ENCODE data around the gene PAN3.

The PAN3 gene

DNA sequence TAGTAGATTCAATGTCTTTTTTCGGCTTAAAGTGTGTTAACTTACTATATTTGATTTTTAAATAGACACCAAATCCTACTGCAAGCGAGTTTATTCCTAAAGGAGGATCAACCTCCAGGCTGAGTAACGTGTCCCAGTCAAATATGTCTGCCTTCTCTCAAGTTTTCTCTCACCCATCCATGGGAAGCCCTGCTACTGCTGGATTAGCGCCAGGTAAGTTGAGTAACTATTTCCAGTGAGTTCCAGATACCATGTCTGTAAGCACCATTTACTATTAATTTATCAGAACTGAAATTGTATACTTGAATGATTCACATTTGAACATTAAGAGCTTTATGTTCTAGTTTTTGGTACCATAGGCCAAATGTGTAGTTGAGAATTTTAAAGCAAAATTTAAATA, 81.8 kb downstream of the PAN3 start:
- no peak overlapping the region for H2BK12ac ChIP-seq (ENCODE audit: low read length)
- H2AK5ac ChIP-seq (ENCODE audit: low read depth, low read length) = no peak overlapping the region
- H3K79me1 ChIP-seq (ENCODE audit: low read depth, low read length) = no peaks in the 10 kb centered on the region
- H4K8ac ChIP-seq (ENCODE audit: low read depth, low read length) = no peak overlapping the region
- no peak overlapping the region for H3K9ac ChIP-seq (ENCODE audit: low read depth, low read length, poor library complexity)
- no peaks in the 10 kb centered on the region for H3K27me3 ChIP-seq (ENCODE audit: control insufficient read depth in 3 of 3, insufficient read depth in 3 of 3, low read depth in 1 of 3, low read length in 3 of 3)
- no peak overlapping the region for H3K18ac ChIP-seq (ENCODE audit: low read length)
- H3K4ac ChIP-seq (ENCODE audit: low read length) = no peak overlapping the region
- H3K27ac ChIP-seq (replicated peaks; ENCODE audit: low read length) = no peak overlapping the region
- DNase-seq (ENCODE audit: low spot score) = no peak
- no peak overlapping the region for H4K91ac ChIP-seq (ENCODE audit: low read depth, low read length, poor library complexity)
- no CpG with 5 or more reads among the region's 4 CpGs for WGBS, 2 donors (ENCODE audit: extremely low coverage in 2 of 2, insufficient read length in 2 of 2, insufficient replicate concordance in 1 of 2)
- no peak overlapping the region for H2AFZ ChIP-seq (ENCODE audit: low read length)
- no peak overlapping the region for H2BK15ac ChIP-seq (ENCODE audit: low read length)
- no peak overlapping the region for H3K14ac ChIP-seq (ENCODE audit: low read length)
- H3K4me2 ChIP-seq (ENCODE audit: insufficient read depth, low read length, poor library complexity, severe bottlenecking) = no peak overlapping the region
- no peak overlapping the region for H2BK5ac ChIP-seq (ENCODE audit: low read length)
- no peak overlapping the region for H3K23ac ChIP-seq (ENCODE audit: low read depth, low read length, poor library complexity)
- no peak overlapping the region for H2BK120ac ChIP-seq (ENCODE audit: low read depth, low read length)
- H3K9me3 ChIP-seq (replicated peaks in 1 of 2; ENCODE audit: control insufficient read depth in 2 of 2, insufficient read depth in 1 of 2, low read depth in 1 of 2, low read length in 2 of 2) = no peaks in the 10 kb centered on the region
- no peak overlapping the region for H3K4me3 ChIP-seq (ENCODE audit: low read length in 2 of 2)
- H3K36me3 ChIP-seq (replicated peaks in 1 of 2; ENCODE audit: control insufficient read depth in 2 of 2, insufficient read depth in 2 of 2, low read length in 2 of 2) = peaks cover 0 to 33% of the 10 kb centered on the region in 2 donors
- no peaks in the 10 kb centered on the region for H3K4me1 ChIP-seq (ENCODE audit: control insufficient read depth in 2 of 2, insufficient read depth in 1 of 2, low read depth in 1 of 2, low read length in 2 of 2)

- Histone ChIP-seq H3K79me1 (ENCODE audit: low read depth, low read length) (no peaks in the 10 kb centered on the region), H3K9ac (ENCODE audit: low read depth, low read length, poor library complexity) (no peak overlapping the region), H2AFZ (ENCODE audit: low read length) (no peak overlapping the region), H2AK5ac (ENCODE audit: low read depth, low read length) (no peak overlapping the region), H2BK120ac (ENCODE audit: low read depth, low read length) (no peak overlapping the region), H3K14ac (ENCODE audit: low read length) (no peak overlapping the region), H3K4ac (ENCODE audit: low read length) (no peak overlapping the region), H2BK12ac (ENCODE audit: low read length) (no peak overlapping the region), H3K23ac (ENCODE audit: low read depth, low read length, poor library complexity) (no peak overlapping the region), H3K27me3 (ENCODE audit: control insufficient read depth in 3 of 3, insufficient read depth in 3 of 3, low read depth in 1 of 3, low read length in 3 of 3) (no peaks in the 10 kb centered on the region), H3K4me2 (ENCODE audit: insufficient read depth, low read length, poor library complexity, severe bottlenecking) (no peak overlapping the region), H3K9me3 (replicated peaks in 1 of 2; ENCODE audit: control insufficient read depth in 2 of 2, insufficient read depth in 1 of 2, low read depth in 1 of 2, low read length in 2 of 2) (no peaks in the 10 kb centered on the region), H3K4me1 (ENCODE audit: control insufficient read depth in 2 of 2, insufficient read depth in 1 of 2, low read depth in 1 of 2, low read length in 2 of 2) (peaks cover 0 to 1% of the 10 kb centered on the region in 2 donors), H2BK15ac (ENCODE audit: low read length) (no peak overlapping the region), H4K91ac (ENCODE audit: low read depth, low read length, poor library complexity) (no peak overlapping the region), H2BK5ac (ENCODE audit: low read length) (no peak overlapping the region), H3K36me3 (replicated peaks in 1 of 2; ENCODE audit: control insufficient read depth in 2 of 2, insufficient read depth in 2 of 2, low read length in 2 of 2) (peaks cover 0 to 30% of the 10 kb centered on the region in 2 donors), H3K4me3 (ENCODE audit: low read length in 2 of 2) (no peak overlapping the region), H4K8ac (ENCODE audit: low read depth, low read length) (no peak overlapping the region), H3K18ac (ENCODE audit: low read length) (no peak overlapping the region), H3K27ac (replicated peaks; ENCODE audit: low read length) (no peak overlapping the region)
- no peak for DNase-seq (ENCODE audit: low spot score)
- no CpG with 5 or more reads among the region's 4 CpGs for WGBS, 2 donors (ENCODE audit: extremely low coverage in 2 of 2, insufficient read length in 2 of 2, insufficient replicate concordance in 1 of 2)
Measured at GRCh38 chr13:28229522-28230411, 91.4 kb downstream of the PAN3 start.

GRCh38 chr13:28231642-28232041, 93.3 kb downstream of the PAN3 start:
- H4K91ac ChIP-seq (ENCODE audit: low read depth, low read length, poor library complexity) = no peak overlapping the region
- no peak overlapping the region for H3K14ac ChIP-seq (ENCODE audit: low read length)
- H3K4me1 ChIP-seq (ENCODE audit: control insufficient read depth in 2 of 2, insufficient read depth in 1 of 2, low read depth in 1 of 2, low read length in 2 of 2) = peaks cover 0 to 1% of the 10 kb centered on the region in 2 donors
- H3K4ac ChIP-seq (ENCODE audit: low read length) = no peak overlapping the region
- no peak overlapping the region for H3K27ac ChIP-seq (replicated peaks; ENCODE audit: low read length)
- no peak overlapping the region for H4K8ac ChIP-seq (ENCODE audit: low read depth, low read length)
- H3K36me3 ChIP-seq (replicated peaks in 1 of 2; ENCODE audit: control insufficient read depth in 2 of 2, insufficient read depth in 2 of 2, low read length in 2 of 2) = peaks cover 0 to 21% of the 10 kb centered on the region in 2 donors
- no peaks in the 10 kb centered on the region for H3K79me1 ChIP-seq (ENCODE audit: low read depth, low read length)
- H2BK12ac ChIP-seq (ENCODE audit: low read length) = no peak overlapping the region
- no peaks in the 10 kb centered on the region for H3K9me3 ChIP-seq (replicated peaks in 1 of 2; ENCODE audit: control insufficient read depth in 2 of 2, insufficient read depth in 1 of 2, low read depth in 1 of 2, low read length in 2 of 2)
- no peak overlapping the region for H3K9ac ChIP-seq (ENCODE audit: low read depth, low read length, poor library complexity)
- H2BK5ac ChIP-seq (ENCODE audit: low read length) = no peak overlapping the region
- no peak overlapping the region for H3K23ac ChIP-seq (ENCODE audit: low read depth, low read length, poor library complexity)
- no peak overlapping the region for H3K4me3 ChIP-seq (ENCODE audit: low read length in 2 of 2)
- no CpG with 5 or more reads among the region's 3 CpGs for WGBS, 2 donors (ENCODE audit: extremely low coverage in 2 of 2, insufficient read length in 2 of 2, insufficient replicate concordance in 1 of 2)
- no peak for DNase-seq (ENCODE audit: low spot score)
- H2BK120ac ChIP-seq (ENCODE audit: low read depth, low read length) = no peak overlapping the region
- H2BK15ac ChIP-seq (ENCODE audit: low read length) = no peak overlapping the region
- no peaks in the 10 kb centered on the region for H3K27me3 ChIP-seq (ENCODE audit: control insufficient read depth in 3 of 3, insufficient read depth in 3 of 3, low read depth in 1 of 3, low read length in 3 of 3)
- H3K18ac ChIP-seq (ENCODE audit: low read length) = no peak overlapping the region
- H2AFZ ChIP-seq (ENCODE audit: low read length) = no peak overlapping the region
- no peak overlapping the region for H3K4me2 ChIP-seq (ENCODE audit: insufficient read depth, low read length, poor library complexity, severe bottlenecking)
- no peak overlapping the region for H2AK5ac ChIP-seq (ENCODE audit: low read depth, low read length)

GRCh38 chr13:28237944-28238343, 99.6 kb downstream of the PAN3 start:
- Histone ChIP-seq H2BK15ac (ENCODE audit: low read length) (no peak overlapping the region), H3K9ac (ENCODE audit: low read depth, low read length, poor library complexity) (no peak overlapping the region), H3K27me3 (ENCODE audit: control insufficient read depth in 3 of 3, insufficient read depth in 3 of 3, low read depth in 1 of 3, low read length in 3 of 3) (no peaks in the 10 kb centered on the region), H3K4me3 (ENCODE audit: low read length in 2 of 2) (no peak overlapping the region), H4K8ac (ENCODE audit: low read depth, low read length) (no peak overlapping the region), H3K79me1 (ENCODE audit: low read depth, low read length) (no peaks in the 10 kb centered on the region), H3K4ac (ENCODE audit: low read length) (no peak overlapping the region), H3K9me3 (replicated peaks in 1 of 2; ENCODE audit: control insufficient read depth in 2 of 2, insufficient read depth in 1 of 2, low read depth in 1 of 2, low read length in 2 of 2) (no peaks in the 10 kb centered on the region), H2BK12ac (ENCODE audit: low read length) (no peak overlapping the region), H3K23ac (ENCODE audit: low read depth, low read length, poor library complexity) (no peak overlapping the region), H3K4me2 (ENCODE audit: insufficient read depth, low read length, poor library complexity, severe bottlenecking) (no peak overlapping the region), H3K14ac (ENCODE audit: low read length) (no peak overlapping the region), H2AK5ac (ENCODE audit: low read depth, low read length) (no peak overlapping the region), H4K91ac (ENCODE audit: low read depth, low read length, poor library complexity) (no peak overlapping the region), H2BK5ac (ENCODE audit: low read length) (no peak overlapping the region), H2BK120ac (ENCODE audit: low read depth, low read length) (no peak overlapping the region), H3K4me1 (ENCODE audit: control insufficient read depth in 2 of 2, insufficient read depth in 1 of 2, low read depth in 1 of 2, low read length in 2 of 2) (peaks cover 0 to 2% of the 10 kb centered on the region in 2 donors), H3K18ac (ENCODE audit: low read length) (no peak overlapping the region), H3K36me3 (replicated peaks in 1 of 2; ENCODE audit: control insufficient read depth in 2 of 2, insufficient read depth in 2 of 2, low read length in 2 of 2) (peaks cover 3 to 39% of the 10 kb centered on the region in 2 donors), H2AFZ (ENCODE audit: low read length) (no peak overlapping the region), H3K27ac (replicated peaks; ENCODE audit: low read length) (no peak overlapping the region)
- no CpG with 5 or more reads among the region's 2 CpGs for WGBS, 2 donors (ENCODE audit: extremely low coverage in 2 of 2, insufficient read length in 2 of 2, insufficient replicate concordance in 1 of 2)
- no peak for DNase-seq (ENCODE audit: low spot score)
